ENCODE measurements around the gene LGMN.

The LGMN gene

GRCh38 chr14:92734618-92735017 is 13.8 kb downstream of the LGMN start:
- no peak for TF ChIP-seq CTCF (conservative IDR thresholded peaks at IDR 0.05; ENCODE audit: low read length)
- TF ChIP-seq EZH2phosphoT487 (IDR thresholded peaks at IDR 0.05; ENCODE audit: borderline replicate concordance) = no peak

GRCh38 chr14:92733007-92733406 is 15.4 kb downstream of the LGMN start:
- Histone ChIP-seq H3K9ac (ENCODE audit: low read depth, low read length, poor library complexity, severe bottlenecking) (no peak overlapping the region), H3K27me3 (ENCODE audit: insufficient read depth, low read length, poor library complexity, severe bottlenecking) (no peaks in the 10 kb centered on the region), H3K9me3 (ENCODE audit: insufficient read depth, low read depth, low read length) (no peaks in the 10 kb centered on the region), H3F3A (ENCODE audit: low read depth) (no peaks in the 10 kb centered on the region), H3K9me2 (replicated peaks; ENCODE audit: low read depth, low read length) (no peaks in the 10 kb centered on the region), H3K4me2 (ENCODE audit: low read depth, low read length, poor library complexity, severe bottlenecking) (no peak overlapping the region), H3K4me3 (ENCODE audit: low read length, poor library complexity, severe bottlenecking) (no peak overlapping the region), H2AFZ (ENCODE audit: low read length) (no peak overlapping the region), H3K4me1 (ENCODE audit: insufficient read depth, low read length, poor library complexity, severe bottlenecking) (peaks cover 27% of the 10 kb centered on the region), H3K36me3 (ENCODE audit: insufficient read depth, low read length) (no peaks in the 10 kb centered on the region), H3K79me2 (ENCODE audit: insufficient read depth, low read length) (no peaks in the 10 kb centered on the region), H4K20me1 (ENCODE audit: insufficient read depth, low read length, poor library complexity, severe bottlenecking) (no peaks in the 10 kb centered on the region)
- TF ChIP-seq EZH2phosphoT487 (IDR thresholded peaks at IDR 0.05; ENCODE audit: borderline replicate concordance) (no peak), CTCF (conservative IDR thresholded peaks at IDR 0.05; ENCODE audit: low read length) (no peak)

More at GRCh38 chr14:92734618-92735017, 13.8 kb downstream of the LGMN start:
- Histone ChIP-seq H3K9me3 (ENCODE audit: insufficient read depth, low read depth, low read length) (no peaks in the 10 kb centered on the region), H3K9me2 (replicated peaks; ENCODE audit: low read depth, low read length) (no peaks in the 10 kb centered on the region), H3K27me3 (ENCODE audit: insufficient read depth, low read length, poor library complexity, severe bottlenecking) (no peaks in the 10 kb centered on the region), H3F3A (ENCODE audit: low read depth) (no peaks in the 10 kb centered on the region), H3K4me1 (ENCODE audit: insufficient read depth, low read length, poor library complexity, severe bottlenecking) (peaks cover 23% of the 10 kb centered on the region), H2AFZ (ENCODE audit: low read length) (no peak overlapping the region), H4K20me1 (ENCODE audit: insufficient read depth, low read length, poor library complexity, severe bottlenecking) (no peaks in the 10 kb centered on the region), H3K4me3 (ENCODE audit: low read length, poor library complexity, severe bottlenecking) (no peak overlapping the region), H3K4me2 (ENCODE audit: low read depth, low read length, poor library complexity, severe bottlenecking) (no peak overlapping the region), H3K36me3 (ENCODE audit: insufficient read depth, low read length) (no peaks in the 10 kb centered on the region), H3K9ac (ENCODE audit: low read depth, low read length, poor library complexity, severe bottlenecking) (no peak overlapping the region), H3K79me2 (ENCODE audit: insufficient read depth, low read length) (no peaks in the 10 kb centered on the region)

GRCh38 chr14:92731622-92732115 is 16.8 kb downstream of the LGMN start:
- H4K20me1 ChIP-seq (ENCODE audit: insufficient read depth, low read length, poor library complexity, severe bottlenecking) = no peaks in the 10 kb centered on the region
- no peak overlapping the region for H3K4me3 ChIP-seq (ENCODE audit: low read length, poor library complexity, severe bottlenecking)
- no peaks in the 10 kb centered on the region for H3F3A ChIP-seq (ENCODE audit: low read depth)
- peaks cover 15% of the 10 kb centered on the region for H3K4me1 ChIP-seq (ENCODE audit: insufficient read depth, low read length, poor library complexity, severe bottlenecking)
- no peak overlapping the region for H2AFZ ChIP-seq (ENCODE audit: low read length)
- no peaks in the 10 kb centered on the region for H3K79me2 ChIP-seq (ENCODE audit: insufficient read depth, low read length)
- H3K27me3 ChIP-seq (ENCODE audit: insufficient read depth, low read length, poor library complexity, severe bottlenecking) = no peaks in the 10 kb centered on the region
- H3K9ac ChIP-seq (ENCODE audit: low read depth, low read length, poor library complexity, severe bottlenecking) = no peak overlapping the region
- no peak overlapping the region for H3K4me2 ChIP-seq (ENCODE audit: low read depth, low read length, poor library complexity, severe bottlenecking)
- no peaks in the 10 kb centered on the region for H3K9me2 ChIP-seq (replicated peaks; ENCODE audit: low read depth, low read length)
- H3K9me3 ChIP-seq (ENCODE audit: insufficient read depth, low read depth, low read length) = no peaks in the 10 kb centered on the region
- H3K36me3 ChIP-seq (ENCODE audit: insufficient read depth, low read length) = no peaks in the 10 kb centered on the region
- TF ChIP-seq CTCF (conservative IDR thresholded peaks at IDR 0.05; ENCODE audit: low read length) (no peak), EZH2phosphoT487 (IDR thresholded peaks at IDR 0.05; ENCODE audit: borderline replicate concordance) (no peak)
